Muscle of arm (tissue), 12 donors: ENCODE measurements around the gene CLDN17. TPM values are rescaled to one million over a fixed set of nuclear protein-coding genes. Genes with fewer than 3 reads are reported as not detected.

Experiments
- DNase-seq: peaks from one replicate; pipeline ENCODE4 v3.0.0-alpha.2; 2013
- polyA plus RNA-seq, 12 donors: library from polyadenylated mRNA; unstranded; fragments of 120-200 nt; gene quantifications; one replicate each; pipeline ENCODE4 v1.2.1, GENCODE V29; 2013; ENCODE audit not compliant: insufficient read length in 12 of 12

Gene CLDN17
- polyA plus RNA-seq, 12 donors, result not detected

GRCh38 chr21:30126576-30126975 lies 40.0 kb downstream of the CLDN17 start:
- no peak for DNase-seq

- peak; percentile 17 for DNase-seq
These were observed 49.0 kb downstream of the CLDN17 start for GRCh38 chr21:30117631-30118030.

GRCh38 chr21:30116479-30116878 lies 50.1 kb downstream of the CLDN17 start:
- no peak for DNase-seq

Other genes with a start within 250 kb of the CLDN17 start
- gene GRIK1, start 226.8 kb downstream of the CLDN17 start, polyA plus RNA-seq, result 10 to 100 TPM in 1 of 12 donors, 1 to 10 TPM in 3, under 1 TPM in 6, not detected in 2; 0.34 to 10.0 (median 0.61) TPM
- 1 to 10 TPM in 3 of 12 donors, under 1 TPM in 2, not detected in 7; 0.11 to 9.6 (median 2.2) TPM for gene CLDN8, start 49.3 kb upstream of the CLDN17 start, polyA plus RNA-seq
- not detected for gene KRTAP24-1, start 116.1 kb upstream of the CLDN17 start, polyA plus RNA-seq
- not detected for gene KRTAP25-1, start 122.7 kb upstream of the CLDN17 start, polyA plus RNA-seq
- not detected for gene KRTAP26-1, start 153.5 kb upstream of the CLDN17 start, polyA plus RNA-seq
- gene KRTAP27-1, start 170.9 kb upstream of the CLDN17 start, polyA plus RNA-seq, result not detected
- not detected for gene KRTAP23-1, start 181.8 kb upstream of the CLDN17 start, polyA plus RNA-seq
- not detected for gene KRTAP13-2, start 205.5 kb upstream of the CLDN17 start, polyA plus RNA-seq
- gene KRTAP13-1, start 229.2 kb upstream of the CLDN17 start, polyA plus RNA-seq, result not detected